CD4-positive, alpha-beta T cell treated with Interferon gamma for 1 hour (primary cell): Measurements from ENCODE around the gene HNRNPC.
"Not testable (repeated sequence)": the region's sequence is repeated elsewhere in the genome, so short reads cannot be mapped to it uniquely, and the experiment has no call there.

Experiments used
- DNase-seq: peaks from one replicate; pipeline ENCODE4 v3.0.0-alpha.2; 2020

The HNRNPC gene

DNA sequence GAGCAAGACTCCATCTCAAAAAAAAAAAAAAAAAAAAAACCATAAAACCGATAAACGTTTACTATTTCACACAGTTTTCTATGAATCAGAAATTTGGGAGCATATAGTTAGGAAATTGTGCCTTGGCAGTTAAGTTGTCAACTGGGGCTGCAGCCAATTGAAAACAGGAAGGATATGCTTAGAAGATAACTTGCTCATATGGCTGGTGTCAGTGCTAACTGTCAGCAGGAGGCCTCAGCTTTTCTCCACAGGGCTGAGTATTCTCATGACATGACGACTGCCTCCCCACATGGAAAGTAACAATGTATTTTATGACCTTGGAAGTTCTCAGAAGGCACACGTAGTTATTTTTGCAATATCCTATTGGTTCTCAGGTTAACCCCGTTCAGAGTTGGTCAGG is 83.8 kb downstream of the HNRNPC start:
- no peak for DNase-seq

DNA sequence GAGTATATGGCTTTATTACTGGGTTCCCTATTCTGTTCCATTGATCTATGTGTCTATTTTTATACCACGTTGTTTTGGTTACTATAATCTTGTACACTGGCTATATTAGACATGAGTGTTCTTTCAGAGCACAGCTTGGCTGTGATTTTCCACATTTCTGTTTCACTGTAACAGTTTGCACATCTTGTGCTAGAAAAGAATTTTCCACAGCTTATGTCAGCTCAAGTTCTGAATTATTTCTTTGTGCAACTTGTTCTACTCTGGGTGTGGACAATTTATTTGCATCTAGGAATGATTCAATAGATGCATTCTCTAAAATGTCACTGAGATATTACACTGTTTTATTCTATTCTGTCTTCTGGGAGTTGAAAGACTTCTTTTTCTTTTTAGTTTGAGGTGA is 85.0 kb downstream of the HNRNPC start:
- DNase-seq = no peak

DNA sequence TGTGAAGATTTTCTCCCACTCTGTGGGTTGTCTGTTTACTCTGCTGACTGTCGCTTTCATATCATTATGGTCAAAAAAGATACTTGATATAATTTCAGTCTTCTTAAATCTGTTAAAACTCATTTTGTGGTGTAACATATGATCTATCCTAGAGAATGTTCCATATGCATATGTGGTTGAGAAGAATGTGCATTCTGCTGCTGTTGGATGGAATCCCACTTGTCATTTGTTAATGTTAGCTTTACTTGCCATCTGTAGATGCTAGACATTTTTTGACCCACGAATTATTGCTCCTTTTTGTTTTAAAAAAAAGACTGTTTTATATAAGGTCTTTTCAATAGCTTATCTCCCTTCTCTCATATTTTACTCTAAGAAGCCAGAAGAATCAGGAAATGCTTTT is 87.1 kb downstream of the HNRNPC start:
- no peak for DNase-seq

DNA sequence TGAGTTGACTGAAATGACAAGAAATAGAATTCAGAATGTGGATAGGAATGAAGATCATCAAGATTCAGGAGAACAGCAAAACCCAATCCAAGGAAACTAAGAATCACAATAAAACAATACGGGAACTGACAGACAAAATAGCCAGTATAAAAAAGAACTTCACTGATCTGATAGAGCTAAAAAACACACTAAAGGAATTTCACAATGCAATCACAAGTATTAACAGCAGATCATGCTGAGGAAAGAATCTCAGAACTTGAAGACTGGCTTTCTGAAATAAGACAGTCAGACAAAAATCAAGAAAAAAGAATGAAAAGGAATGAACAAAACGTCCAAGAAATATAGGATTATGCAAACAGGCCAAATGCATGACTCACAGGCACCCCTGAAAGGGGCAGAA is 98.1 kb downstream of the HNRNPC start:
- DNase-seq = no peak

DNA sequence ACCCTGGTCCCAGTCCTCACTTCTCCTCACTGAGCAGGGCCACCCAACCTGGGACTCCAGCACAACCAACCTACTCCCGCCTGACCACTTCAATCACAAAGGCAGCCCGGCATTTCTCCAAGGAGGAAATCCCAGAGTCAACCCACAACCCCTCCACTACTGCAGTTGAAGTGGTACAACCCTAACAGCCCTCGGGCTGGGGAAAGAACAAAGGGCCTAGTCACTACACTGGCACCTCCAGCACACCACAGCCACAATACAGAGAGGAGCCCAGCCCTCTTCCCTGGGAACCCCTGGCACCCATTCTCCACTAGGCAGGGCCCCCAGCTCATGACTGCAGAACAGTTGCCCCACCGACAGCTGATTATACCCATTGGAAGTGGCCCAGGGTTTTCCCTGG is 99.7 kb downstream of the HNRNPC start:
- no peak for DNase-seq

DNA sequence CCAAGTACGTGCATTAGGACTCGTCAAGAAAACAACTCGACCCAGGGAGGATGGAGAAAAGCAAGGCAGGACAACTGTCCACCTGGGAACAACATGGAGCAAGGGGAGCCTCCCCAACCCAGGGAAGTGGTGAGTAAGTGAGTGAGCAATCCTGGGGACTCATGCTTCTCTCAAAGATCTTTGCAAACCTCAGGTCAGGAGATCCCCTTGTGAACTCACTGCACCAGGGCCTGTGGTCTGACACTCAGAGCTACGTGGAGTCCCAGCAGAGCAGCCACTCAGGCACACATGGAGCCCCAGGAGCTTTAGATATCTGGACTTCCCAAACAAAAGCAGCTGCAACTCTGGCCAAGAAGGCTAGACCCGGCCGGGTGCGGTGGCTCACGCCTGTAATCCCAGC is 101.2 kb downstream of the HNRNPC start:
- no peak for DNase-seq

DNA sequence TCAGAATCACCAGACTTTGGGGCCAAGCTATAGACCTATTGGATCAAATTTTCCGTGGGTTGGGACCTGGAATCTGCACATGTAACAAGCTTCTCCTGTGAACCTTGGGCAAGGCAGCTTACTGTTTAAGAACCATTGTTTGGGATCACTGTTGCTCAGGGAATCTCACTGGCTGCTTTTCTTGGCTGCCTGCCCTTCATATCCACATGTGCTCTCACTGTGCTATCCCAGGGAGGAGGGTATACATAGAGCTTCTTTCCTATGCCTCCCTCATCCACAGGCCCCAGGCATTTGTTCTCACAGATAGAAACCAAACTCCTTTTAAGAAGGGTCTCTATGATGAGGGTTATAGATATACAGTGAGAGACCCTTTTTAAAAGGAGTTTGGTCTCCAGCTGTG is 103.6 kb downstream of the HNRNPC start:
- not testable (repeated sequence) for DNase-seq

DNA sequence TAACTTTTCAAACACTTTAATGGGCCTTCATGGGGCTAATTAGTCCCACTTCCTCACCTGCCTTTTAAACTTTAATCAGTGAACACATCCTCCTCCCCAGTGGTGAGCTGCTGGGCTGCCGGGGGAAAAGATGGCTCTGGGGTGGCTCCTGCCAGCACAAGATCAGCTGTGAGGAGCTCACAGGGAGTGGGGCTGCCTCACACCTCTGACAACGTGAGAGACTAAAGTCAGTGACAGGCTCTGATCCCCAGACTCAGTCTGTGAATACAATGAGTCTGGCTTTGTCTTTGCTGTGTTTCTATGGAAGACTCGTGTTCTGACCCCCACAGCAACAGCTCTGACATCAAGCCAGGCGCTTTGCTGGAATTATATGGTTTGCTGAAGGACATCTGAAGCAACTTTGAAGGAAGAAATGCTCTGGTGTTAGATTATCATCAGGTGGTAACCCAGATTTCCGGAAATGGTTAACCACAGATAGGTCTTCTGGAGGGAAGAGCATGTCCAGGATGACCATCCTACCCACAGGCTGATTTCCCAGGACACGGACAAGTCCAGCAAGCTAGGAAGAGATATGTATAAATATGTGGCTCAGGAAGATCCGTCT is 104.1 kb downstream of the HNRNPC start:
- not testable (repeated sequence) for DNase-seq

DNA sequence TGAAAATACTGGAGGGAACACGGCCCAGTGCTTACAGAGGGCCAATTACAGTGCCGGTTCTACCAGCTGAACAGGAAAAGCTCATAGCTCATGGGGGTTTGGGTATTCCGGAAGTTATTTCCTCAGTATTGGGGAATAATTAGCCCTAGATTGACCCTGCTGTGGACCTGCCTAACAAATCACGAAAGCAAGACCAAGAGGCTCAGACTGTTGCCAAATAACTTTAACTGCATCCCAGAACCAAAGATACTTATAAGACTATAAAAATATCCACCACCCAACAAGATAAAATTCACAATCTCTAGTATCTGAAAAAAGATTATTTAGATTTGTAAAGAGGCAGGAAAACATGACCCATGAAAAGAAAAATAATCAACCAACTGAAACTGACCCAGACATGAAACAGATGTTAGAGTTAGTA is 105.4 kb downstream of the HNRNPC start:
- no peak for DNase-seq

DNA sequence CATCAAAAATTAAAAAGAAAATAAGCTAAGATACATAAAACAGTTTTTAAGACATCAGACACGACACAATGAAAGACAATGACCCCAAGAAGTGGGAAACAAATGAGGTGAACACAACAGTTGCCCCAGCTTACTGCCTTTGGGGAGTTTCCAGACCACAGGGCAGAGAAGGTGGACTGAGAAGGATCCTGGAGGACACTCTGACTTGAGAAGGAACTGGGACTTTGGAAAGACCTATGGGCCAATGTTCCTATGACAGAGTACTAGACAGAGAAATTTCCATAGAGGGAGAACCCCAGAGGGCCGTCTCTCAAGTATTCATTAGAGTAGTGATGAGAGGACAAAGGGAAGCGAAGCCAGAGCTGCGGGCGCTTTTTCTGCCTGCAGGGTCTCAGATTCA is 107.2 kb downstream of the HNRNPC start:
- no peak for DNase-seq

DNA sequence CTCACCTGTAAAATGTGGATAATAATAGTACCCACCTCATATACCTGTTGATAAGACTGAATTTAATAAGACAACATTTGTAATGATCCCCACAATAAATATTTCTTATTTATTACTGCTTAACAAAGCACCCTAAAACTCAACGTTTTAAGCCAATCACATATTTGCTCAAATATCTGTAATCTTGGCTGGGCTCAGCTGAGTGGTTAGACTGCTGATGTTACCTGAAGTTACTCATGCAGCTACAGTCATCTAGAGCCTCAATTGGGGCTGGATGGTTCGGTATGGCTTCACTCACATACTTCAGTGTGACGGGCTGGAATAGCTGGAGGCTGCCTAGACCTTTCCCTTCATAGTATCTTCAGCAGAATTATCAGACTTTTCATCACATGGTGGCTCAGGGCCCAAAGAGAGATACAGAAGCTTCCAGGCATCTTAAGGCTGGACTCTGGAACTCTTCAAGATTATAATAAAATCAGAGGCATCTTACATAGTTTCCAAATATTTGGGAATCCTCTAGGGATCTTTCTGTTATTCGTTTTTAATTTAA is 109.1 kb downstream of the HNRNPC start:
- no peak for DNase-seq
